Activated CD4-positive, alpha-beta T cell treated with anti-CD3 and anti-CD28 coated beads, Interleukin-2, amount 10 ng/mL, durations not matched to agents 7 days and 5 days (primary cell): ENCODE results near the gene FAXDC2. TPM values are rescaled to one million over a fixed set of nuclear protein-coding genes. Genes with fewer than 3 reads are reported as not detected.
A peak's percentile ranks its signal among the peaks of the same experiment; 100 is the strongest.

Source experiments
- CTCF ChIA-PET: fragments of 350-600 bp; sonication (Branson Sonifier 250); formaldehyde crosslinking; loops from one replicate; lab custom pipeline; 2021; ENCODE audit warnings: antibody characterized with exemption; lab: Charles Lee
- POLR2A ChIA-PET: fragments of 350-600 bp; sonication (Branson Sonifier 250); formaldehyde crosslinking; loops from one replicate; lab custom pipeline; 2021; ENCODE audit warnings: antibody characterized with exemption; lab: Charles Lee
- DNase-seq: peaks from one replicate; pipeline ENCODE4 v3.0.0-alpha.2; 2020
- H3K27ac Mint-ChIP-seq: one replicate; pipeline ENCODE4 v1.8.0; 2021; ENCODE audit warnings: mild to moderate bottlenecking, moderate library complexity, mixed read lengths
- H3K27me3 Mint-ChIP-seq: one replicate; pipeline ENCODE4 v1.8.0; 2021; ENCODE audit warnings: mixed read lengths
- H3K36me3 Mint-ChIP-seq: one replicate; pipeline ENCODE4 v1.8.0; 2021; ENCODE audit warnings: low read depth, mixed read lengths
- H3K4me1 Mint-ChIP-seq: one replicate; pipeline ENCODE4 v1.8.0; 2021; ENCODE audit warnings: mixed read lengths
- H3K4me3 Mint-ChIP-seq: one replicate; pipeline ENCODE4 v1.8.0; 2021; ENCODE audit warnings: mild to moderate bottlenecking, moderate library complexity, mixed read lengths
- H3K9me3 Mint-ChIP-seq: one replicate; pipeline ENCODE4 v1.8.0; 2021; ENCODE audit warnings: mixed read lengths
- total RNA-seq, 2 experiments: library from RNA; stranded (reverse); gene quantifications; one replicate each; pipeline ENCODE4 v1.2.3, GENCODE V29; 2021

Gene FAXDC2
- total RNA-seq, 2 experiments from 2014 or later = not detected

DNA sequence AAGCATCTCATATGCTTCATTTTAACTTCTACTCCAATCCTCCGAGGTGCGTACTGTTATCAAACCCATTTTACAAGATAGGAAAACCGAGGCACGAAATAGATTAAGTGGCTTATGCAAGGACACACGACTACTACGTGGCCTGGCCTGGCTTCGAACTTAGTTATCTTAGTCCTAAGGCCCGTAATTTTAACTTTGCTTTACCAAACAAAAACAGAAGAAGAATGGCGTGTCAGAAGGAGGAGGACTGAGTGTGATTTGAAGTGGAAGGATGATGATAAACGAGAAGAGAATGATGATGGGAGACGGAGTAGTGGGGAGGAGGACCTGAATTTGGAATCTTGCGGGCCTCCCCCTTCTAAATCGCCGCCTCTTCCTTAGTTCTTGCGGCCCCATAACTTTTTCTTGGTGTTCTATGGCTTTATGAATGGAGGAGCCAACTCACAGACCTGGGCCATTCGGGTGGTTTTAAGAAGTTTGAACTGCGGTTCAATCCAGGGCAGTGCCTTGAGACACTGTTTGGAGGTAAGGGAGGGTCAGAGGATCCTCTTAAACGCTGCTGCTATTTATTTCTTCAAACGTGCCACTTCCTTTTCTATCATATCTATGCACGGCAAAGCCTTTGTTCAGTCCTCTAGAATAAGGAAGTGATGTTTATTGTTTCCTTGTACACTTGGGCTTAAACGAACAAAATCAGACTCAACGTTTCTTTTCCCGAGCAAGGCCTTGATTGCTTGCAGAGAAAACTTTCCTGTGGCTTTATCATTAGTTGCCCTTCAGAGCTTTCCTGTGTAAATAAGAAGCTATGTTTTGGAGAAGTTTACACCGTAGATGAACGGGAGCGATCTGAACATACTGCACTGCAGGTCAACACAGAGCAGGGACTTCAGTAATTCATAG lies 8.8 kb upstream of the FAXDC2 start:
- peaks cover 42% of the 10 kb centered on the region for H3K36me3 Mint-ChIP-seq
- peak overlapping the region; percentile 88 for H3K4me3 Mint-ChIP-seq
- peak overlapping the region; percentile 99 for H3K27ac Mint-ChIP-seq
- peak; percentile 28 for DNase-seq
- POLR2A ChIA-PET = no interaction called here
- H3K9me3 Mint-ChIP-seq = no peaks in the 10 kb centered on the region
- CTCF ChIA-PET = no interaction called here
- H3K27me3 Mint-ChIP-seq = no peaks in the 10 kb centered on the region
- peaks cover 47% of the 10 kb centered on the region for H3K4me1 Mint-ChIP-seq

DNA sequence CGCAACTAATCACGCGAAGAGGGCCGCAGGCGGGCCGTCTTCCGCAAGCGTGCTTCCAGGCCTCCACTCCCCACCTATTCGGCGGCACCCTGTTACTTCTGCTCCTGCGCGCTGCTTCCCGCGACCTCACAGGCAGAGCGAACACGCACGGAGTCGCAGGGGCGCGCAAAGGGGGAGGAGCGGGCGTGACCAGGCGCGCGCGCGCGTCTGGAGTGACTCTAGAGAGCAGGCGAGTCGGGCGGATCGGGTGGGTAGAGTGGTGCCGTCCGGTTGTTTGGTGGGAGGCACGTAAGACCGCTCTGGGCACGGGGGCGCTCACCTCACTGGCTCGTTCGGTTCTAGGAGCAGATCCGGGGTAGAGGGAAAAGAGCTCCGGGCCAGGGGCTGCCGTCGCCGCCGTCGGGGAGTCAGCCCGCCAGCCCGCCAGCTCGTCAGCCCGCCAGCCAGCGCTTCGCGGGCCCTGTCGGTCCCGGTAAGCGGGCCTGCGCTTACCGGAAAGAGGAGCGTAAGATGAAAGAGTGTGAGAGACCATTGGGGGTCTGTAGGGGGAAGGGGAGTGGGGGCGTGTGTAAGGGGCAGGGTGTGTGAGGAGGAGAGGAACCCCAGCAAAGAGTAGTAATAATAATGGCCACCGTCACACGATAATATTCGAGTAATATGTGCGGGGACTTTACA lies 8.0 kb upstream of the FAXDC2 start, which contains the start of gene CNOT8:
Gene CNOT8, plus strand, starts transcription at position 331 of the 675 bp plus-strand sequence. CDS start 4,652 bp downstream, outside the sequence.
- peaks cover 43% of the 10 kb centered on the region for H3K4me1 Mint-ChIP-seq
- POLR2A ChIA-PET = no interaction called here
- H3K9me3 Mint-ChIP-seq = no peaks in the 10 kb centered on the region
- H3K27ac Mint-ChIP-seq = peak within 1 kb of the TSS; percentile 99
- no peaks in the 10 kb centered on the region for H3K27me3 Mint-ChIP-seq
- H3K4me3 Mint-ChIP-seq = peak within 1 kb of the TSS; percentile 88
- peak; percentile 97 for DNase-seq
- CTCF ChIA-PET = no interaction called here
- peaks cover 36% of the 10 kb centered on the region for H3K36me3 Mint-ChIP-seq

DNA sequence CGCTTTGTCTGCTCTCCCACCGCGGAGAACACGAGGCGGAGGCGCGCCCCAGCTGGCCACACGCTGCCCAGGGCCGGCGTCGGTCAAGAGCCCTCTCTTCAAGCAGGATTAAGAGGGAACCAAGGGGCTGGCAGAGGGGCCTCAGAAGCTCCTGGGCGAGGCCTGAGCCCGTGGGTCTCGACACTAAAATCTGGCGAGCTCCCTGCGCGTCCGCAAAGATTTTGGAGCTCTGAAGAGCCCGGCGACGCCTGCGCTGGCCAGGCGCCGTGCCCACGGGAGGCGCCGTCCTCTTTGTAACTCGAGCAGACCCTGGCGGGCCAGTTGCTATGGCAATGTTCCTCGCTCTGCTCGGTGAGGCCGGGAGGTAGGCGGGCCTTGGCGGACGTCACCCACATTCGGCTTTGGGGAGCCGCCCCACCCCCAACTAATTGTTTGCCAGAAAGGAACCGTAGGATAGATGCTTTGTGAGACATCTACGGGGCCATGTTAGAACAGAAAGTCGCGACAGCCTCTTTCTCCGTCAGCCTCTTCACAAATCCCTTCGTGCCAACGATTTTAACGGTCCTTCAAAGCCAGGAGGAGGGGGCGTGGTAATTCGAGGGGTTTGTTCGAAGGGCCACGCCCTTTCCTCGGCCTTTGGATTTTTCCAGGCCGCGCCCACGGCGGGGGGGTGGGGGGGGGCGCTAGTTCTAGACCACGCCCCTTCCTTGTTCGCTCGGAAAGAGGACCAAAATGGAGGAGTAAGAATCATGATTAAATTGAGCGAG lies 7.3 kb upstream of the FAXDC2 start:
- ChIA-PET POLR2A (interaction anchor here (0.6 kb wide), 1 partner anchor 99 kb away, joined by 4 read pairs; no protein-coding TSS in a partner anchor), CTCF (interaction anchor here (0.5 to 1.5 kb wide), 4 partner anchors 28 to 821 kb away, joined by 3 read pairs; no protein-coding TSS in a partner anchor)
- H3K4me1 Mint-ChIP-seq = peaks cover 36% of the 10 kb centered on the region
- no peaks in the 10 kb centered on the region for H3K27me3 Mint-ChIP-seq
- H3K4me3 Mint-ChIP-seq = peak overlapping the region; percentile 88
- no peaks in the 10 kb centered on the region for H3K9me3 Mint-ChIP-seq
- H3K36me3 Mint-ChIP-seq = peaks cover 30% of the 10 kb centered on the region
- peak; percentile 88 for DNase-seq
- H3K27ac Mint-ChIP-seq = peak overlapping the region; percentile 99

DNA sequence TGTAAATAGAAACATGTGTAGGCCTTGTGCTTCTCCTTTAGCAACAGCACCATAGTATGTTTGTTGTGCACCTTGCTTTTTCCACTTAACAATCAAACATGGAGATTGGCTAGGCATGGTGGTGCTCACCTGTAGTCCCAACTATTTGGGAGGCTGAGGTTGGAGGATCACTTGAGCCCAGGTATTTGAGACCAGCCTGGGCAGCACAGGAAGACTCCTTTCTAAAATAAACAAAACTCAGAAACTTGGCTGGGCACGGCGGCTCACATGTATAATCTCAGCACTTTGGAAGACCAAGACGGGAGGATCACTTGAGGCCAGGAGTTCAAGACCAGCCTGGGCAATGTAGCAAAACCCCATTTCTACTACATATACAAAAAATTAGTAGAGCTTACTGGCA lies 948 bp upstream of the FAXDC2 start:
- Mint-ChIP-seq H3K4me3 (no peak overlapping the region), H3K27ac (no peak overlapping the region), H3K36me3 (no peaks in the 10 kb centered on the region), H3K9me3 (no peaks in the 10 kb centered on the region), H3K4me1 (peaks cover 3% of the 10 kb centered on the region), H3K27me3 (no peaks in the 10 kb centered on the region)
- POLR2A ChIA-PET = no interaction called here
- DNase-seq = no peak
- CTCF ChIA-PET = no interaction called here

DNA sequence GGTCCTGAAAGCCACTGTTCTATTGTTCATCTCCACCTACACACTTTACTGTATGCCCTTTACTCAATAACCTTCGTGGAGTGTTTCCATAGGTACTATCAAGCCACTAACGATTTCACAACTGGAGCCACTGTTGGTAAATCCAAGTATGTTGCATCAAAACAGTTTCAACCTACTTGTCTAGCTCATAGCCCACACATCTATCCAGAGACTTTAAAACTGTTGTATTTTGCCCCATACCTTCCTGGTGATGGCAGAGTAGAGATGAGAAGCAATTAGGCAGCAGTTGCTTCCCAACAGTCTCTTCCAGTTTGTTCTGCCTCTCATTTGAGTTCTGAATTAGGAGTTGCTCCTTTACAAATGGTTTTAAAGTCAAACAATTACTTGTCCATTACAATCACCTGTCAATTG lies 607 bp downstream of the FAXDC2 start:
- no peak for DNase-seq
- Mint-ChIP-seq H3K36me3 (no peaks in the 10 kb centered on the region), H3K27ac (no peak overlapping the region), H3K4me1 (peaks cover 3% of the 10 kb centered on the region), H3K27me3 (no peaks in the 10 kb centered on the region), H3K4me3 (no peak overlapping the region), H3K9me3 (no peaks in the 10 kb centered on the region)
- ChIA-PET CTCF (interaction anchor here (0.7 to 1.7 kb wide), 3 partner anchors 10 to 28 kb away, joined by 3 to 6 read pairs (median 3); no protein-coding TSS in a partner anchor), POLR2A (no interaction called here)

DNA sequence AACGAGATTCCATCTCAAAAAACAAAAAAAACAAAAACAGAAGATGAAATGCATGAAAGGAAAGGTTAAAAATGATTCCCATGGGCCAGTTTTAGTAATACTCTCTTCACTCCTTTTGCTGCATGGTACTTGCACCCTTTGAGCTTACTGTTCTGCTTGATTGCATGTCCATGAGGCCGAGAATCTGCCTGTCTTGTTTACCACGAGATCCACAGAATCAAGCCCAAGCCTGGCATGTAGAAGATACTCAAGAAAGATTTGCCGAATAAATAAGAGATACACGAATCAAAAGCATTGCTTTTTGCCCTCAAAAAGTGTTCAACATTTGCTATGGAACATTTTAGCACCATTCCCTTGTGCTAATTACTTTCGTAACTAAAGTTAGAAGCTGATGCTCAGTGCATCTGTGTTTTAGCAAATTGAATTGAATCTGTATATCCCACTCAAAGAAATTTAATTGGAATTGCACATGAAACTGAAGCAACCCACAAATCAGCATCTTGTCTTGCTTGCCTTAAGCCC lies 1.1 kb downstream of the FAXDC2 start:
- H3K4me3 Mint-ChIP-seq = no peak overlapping the region
- no peaks in the 10 kb centered on the region for H3K9me3 Mint-ChIP-seq
- ChIA-PET CTCF (interaction anchor here (0.7 to 1.7 kb wide), 5 partner anchors 10 to 27 kb away, joined by 3 to 6 read pairs (median 3); no protein-coding TSS in a partner anchor), POLR2A (no interaction called here)
- no peaks in the 10 kb centered on the region for H3K36me3 Mint-ChIP-seq
- no peaks in the 10 kb centered on the region for H3K27me3 Mint-ChIP-seq
- peaks cover 3% of the 10 kb centered on the region for H3K4me1 Mint-ChIP-seq
- no peak for DNase-seq
- H3K27ac Mint-ChIP-seq = no peak overlapping the region

DNA sequence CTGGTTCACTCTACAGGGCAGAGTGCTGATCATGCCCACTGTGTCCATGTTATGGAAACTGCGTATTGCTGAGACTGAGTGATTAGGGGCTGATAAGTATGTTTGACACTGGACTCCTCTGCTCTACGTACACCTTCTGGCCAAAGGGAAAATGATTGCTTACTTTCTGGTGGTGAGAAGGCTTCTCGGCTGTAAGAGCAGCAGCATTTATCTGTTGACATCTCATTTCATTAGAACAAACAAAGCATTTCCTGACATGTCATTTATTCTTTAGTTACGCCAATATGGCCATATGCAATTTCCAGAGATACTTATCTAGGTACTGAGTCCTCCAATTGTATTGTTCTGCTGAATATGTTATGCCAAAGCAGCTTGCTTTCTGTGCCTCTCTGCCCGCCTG lies 5.6 kb downstream of the FAXDC2 start:
- POLR2A ChIA-PET = interaction anchor here (0.6 kb wide), 1 partner anchor 15 kb away, joined by 3 read pairs; no protein-coding TSS in a partner anchor
- CTCF ChIA-PET = interaction anchor here (1.3 kb wide), 1 partner anchor 9 kb away, joined by 4 read pairs; no protein-coding TSS in a partner anchor
- H3K27me3 Mint-ChIP-seq = no peaks in the 10 kb centered on the region
- H3K4me1 Mint-ChIP-seq = peaks cover 4% of the 10 kb centered on the region
- H3K27ac Mint-ChIP-seq = no peak overlapping the region
- no peaks in the 10 kb centered on the region for H3K9me3 Mint-ChIP-seq
- H3K36me3 Mint-ChIP-seq = no peaks in the 10 kb centered on the region
- no peak overlapping the region for H3K4me3 Mint-ChIP-seq
- no peak for DNase-seq

DNA sequence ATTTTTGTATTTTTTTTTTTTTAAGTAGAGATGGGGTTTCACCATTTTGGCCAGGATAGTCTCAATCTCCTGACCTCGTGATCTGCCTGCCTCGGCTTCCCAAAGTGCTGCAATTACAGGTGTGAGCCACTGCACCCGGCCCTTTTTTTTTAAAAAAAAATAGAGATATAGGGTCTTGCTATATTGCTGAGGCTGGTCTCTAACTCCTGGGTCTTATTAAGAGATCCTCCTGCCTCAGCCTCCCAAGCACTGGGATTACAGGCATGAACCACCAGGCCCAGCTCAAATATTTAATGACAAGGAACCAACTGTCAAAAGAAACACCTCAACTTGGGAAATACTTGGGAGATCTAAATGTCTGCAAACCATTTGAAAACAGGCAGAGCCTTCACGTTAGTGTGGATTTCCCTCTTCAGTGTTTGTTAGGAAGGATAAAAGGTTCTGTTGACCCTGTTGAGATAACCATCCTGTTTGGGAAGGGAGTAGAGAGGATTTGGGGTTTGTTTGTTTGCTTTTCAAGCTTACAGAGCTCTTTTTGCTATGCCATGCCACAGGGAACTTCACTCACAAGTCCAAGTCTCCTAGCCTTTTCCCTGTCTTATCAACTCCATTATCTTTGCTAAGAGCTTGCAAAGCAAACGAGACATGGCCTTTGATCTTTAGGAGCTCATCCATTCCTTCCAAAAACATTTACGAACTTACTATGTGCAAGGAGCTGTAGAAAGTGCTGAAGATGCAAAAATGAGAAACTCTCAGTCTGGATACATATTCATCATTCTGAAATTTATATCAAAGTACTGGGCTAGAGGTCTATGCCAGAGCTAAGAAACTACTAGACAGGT lies 7.5 kb downstream of the FAXDC2 start:
- CTCF ChIA-PET = interaction anchor here (1.0 kb wide), 1 partner anchor 10 kb away, joined by 3 read pairs; no protein-coding TSS in a partner anchor
- H3K4me1 Mint-ChIP-seq = peaks cover 4% of the 10 kb centered on the region
- H3K4me3 Mint-ChIP-seq = no peak overlapping the region
- H3K27me3 Mint-ChIP-seq = no peaks in the 10 kb centered on the region
- no peaks in the 10 kb centered on the region for H3K36me3 Mint-ChIP-seq
- POLR2A ChIA-PET = no interaction called here
- H3K27ac Mint-ChIP-seq = no peak overlapping the region
- DNase-seq = no peak
- no peaks in the 10 kb centered on the region for H3K9me3 Mint-ChIP-seq

DNA sequence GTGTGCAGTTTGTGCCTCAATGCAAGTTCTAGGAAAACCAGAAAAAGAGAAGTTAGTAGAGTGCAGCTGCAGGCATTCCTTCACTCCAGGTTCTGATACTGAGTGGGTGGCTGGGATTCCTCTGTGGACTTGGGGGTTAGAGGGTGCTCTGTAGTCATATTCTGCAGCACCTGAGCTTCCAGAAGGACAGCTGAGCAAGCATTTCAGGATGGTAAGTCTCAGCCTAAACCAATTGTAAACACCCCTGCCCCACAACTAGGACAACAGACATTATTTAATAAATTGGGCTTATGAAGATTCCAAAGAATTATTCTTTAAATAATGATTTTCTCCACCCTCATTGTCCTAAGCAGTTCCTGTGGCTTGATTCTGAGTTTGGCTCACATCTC lies 9.1 kb downstream of the FAXDC2 start:
- Mint-ChIP-seq H3K27ac (no peak overlapping the region), H3K4me3 (no peak overlapping the region), H3K9me3 (no peaks in the 10 kb centered on the region), H3K36me3 (peaks cover 4% of the 10 kb centered on the region), H3K27me3 (no peaks in the 10 kb centered on the region), H3K4me1 (peaks cover 4% of the 10 kb centered on the region)
- POLR2A ChIA-PET = no interaction called here
- CTCF ChIA-PET = interaction anchor here (1.4 kb wide), 1 partner anchor 17 kb away, joined by 4 read pairs; no protein-coding TSS in a partner anchor
- no peak for DNase-seq

DNA sequence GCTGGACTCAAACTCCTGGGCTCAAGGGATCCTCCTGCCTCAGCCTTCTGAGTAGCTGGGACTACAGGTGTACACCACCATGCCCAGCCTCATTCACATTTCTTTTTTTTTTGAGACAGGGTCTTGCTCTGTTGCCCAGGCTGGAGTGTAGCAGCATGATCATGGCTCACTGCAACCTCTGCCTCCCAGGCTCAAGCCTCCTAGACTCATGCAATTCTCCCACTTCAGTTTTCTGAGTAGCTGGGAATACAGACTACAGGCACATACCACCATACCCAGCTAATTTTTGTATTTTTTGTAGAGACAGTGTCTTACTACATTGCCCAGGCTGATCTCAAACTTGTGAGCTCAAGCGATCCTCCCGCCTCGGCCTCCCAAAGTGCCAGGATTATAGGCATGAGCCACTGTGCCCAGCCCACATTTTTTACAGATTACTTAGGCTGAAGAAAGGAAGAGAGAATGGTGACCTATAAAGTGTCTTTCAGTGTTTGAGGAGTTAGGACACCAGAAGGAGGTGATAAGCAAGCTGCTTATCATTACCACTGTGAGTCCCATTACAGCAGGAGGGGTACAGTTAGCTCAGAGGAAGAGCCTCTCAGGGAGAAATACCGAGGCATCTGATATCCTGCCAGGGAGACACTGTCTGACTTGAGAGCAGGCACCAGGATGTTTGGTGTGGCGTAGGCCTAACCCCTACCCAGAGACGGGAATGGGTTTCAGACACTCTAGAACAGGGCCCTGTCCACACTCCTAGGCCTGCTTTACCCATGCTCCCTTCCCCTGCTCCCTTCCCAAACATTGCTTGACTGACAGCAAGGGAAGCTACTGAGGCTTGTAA lies 9.7 kb downstream of the FAXDC2 start:
- H3K9me3 Mint-ChIP-seq = no peaks in the 10 kb centered on the region
- CTCF ChIA-PET = interaction anchor here (1.0 to 1.6 kb wide), 3 partner anchors 9 to 98 kb away, joined by 3 to 4 read pairs (median 3); partner anchors contain the start of gene GEMIN5
- peak overlapping the region; percentile 76 for H3K27ac Mint-ChIP-seq
- H3K4me1 Mint-ChIP-seq = peaks cover 4% of the 10 kb centered on the region
- no peaks in the 10 kb centered on the region for H3K27me3 Mint-ChIP-seq
- H3K36me3 Mint-ChIP-seq = peaks cover 4% of the 10 kb centered on the region
- H3K4me3 Mint-ChIP-seq = no peak overlapping the region
- POLR2A ChIA-PET = no interaction called here
- no peak for DNase-seq
